ENCODE results near the gene POLA2.
"Not testable (repeated sequence)": the region's sequence is repeated elsewhere in the genome, so short reads cannot be mapped to it uniquely, and the experiment has no call there.

POLA2 gene

DNA sequence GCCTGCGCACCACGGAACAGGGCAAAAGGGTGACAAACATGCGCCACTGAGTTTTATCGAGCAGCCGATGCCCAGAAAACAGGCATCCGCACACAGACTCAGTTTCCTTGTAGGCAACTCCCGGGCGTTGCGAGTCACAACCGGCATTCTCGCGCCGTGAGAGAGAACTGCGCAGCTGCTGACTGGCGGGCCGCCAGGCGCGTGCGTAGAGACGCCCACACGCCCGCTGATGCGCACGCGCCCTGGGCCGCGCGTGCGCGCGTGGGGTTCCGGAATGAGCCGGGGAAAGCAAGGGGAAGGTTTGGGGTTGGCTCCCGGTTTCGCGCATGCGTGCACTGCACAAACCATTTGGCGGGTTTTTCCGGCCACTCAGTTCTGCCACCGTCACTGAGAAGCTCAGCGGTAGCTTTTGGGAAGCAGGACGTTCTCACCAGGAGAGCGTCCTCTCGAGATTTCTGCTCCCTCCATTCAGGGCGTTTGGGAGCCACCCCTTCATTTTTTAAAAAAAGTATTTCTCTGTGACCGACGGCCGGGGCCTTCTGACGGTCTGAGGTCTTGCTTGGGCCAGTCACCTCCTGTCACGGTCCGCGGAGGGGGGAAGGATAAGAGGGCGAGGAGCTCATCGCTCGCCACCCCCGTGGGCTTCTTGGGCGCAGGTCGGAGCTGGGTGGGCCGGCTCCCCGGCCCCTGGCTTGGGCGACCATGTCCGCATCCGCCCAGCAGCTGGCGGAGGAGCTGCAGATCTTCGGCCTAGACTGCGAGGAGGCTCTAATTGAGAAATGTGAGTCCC, at the start of gene POLA2:
TSS of gene POLA2 (plus strand) at position 372 of the 790 bp plus-strand sequence. CDS start at position 703, 331 bp downstream.
- peak; percentile 96 for DNase-seq

DNA sequence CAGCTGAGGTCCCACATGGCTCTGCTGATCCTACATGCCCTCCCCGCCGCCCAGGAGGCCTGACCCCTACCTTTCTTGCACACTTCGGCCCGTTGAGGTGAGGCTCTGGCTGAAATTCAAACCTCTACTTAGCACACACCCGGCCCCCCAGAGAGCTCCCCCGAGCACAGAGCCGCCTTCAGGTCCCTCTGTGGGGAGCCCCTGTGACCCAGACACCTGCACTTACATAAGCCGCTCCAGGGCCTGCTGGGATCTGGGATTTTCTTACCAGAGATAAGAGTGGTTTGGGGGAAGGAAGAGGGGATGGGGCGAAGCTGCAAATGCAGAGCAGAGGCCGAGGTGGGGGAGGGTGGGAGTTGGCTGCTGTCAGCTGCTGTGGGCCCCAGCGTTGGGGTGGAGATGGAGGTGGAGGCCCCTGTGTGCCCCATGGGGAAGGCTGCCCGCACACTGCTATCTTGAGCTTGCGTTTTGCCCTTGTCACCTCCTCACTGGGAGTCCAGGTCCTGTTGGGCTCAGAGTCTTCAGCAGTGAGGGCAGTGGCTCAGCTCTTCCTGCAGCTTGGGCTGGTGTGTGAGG, 49.4 kb upstream of the POLA2 start:
- no peak for DNase-seq

DNA sequence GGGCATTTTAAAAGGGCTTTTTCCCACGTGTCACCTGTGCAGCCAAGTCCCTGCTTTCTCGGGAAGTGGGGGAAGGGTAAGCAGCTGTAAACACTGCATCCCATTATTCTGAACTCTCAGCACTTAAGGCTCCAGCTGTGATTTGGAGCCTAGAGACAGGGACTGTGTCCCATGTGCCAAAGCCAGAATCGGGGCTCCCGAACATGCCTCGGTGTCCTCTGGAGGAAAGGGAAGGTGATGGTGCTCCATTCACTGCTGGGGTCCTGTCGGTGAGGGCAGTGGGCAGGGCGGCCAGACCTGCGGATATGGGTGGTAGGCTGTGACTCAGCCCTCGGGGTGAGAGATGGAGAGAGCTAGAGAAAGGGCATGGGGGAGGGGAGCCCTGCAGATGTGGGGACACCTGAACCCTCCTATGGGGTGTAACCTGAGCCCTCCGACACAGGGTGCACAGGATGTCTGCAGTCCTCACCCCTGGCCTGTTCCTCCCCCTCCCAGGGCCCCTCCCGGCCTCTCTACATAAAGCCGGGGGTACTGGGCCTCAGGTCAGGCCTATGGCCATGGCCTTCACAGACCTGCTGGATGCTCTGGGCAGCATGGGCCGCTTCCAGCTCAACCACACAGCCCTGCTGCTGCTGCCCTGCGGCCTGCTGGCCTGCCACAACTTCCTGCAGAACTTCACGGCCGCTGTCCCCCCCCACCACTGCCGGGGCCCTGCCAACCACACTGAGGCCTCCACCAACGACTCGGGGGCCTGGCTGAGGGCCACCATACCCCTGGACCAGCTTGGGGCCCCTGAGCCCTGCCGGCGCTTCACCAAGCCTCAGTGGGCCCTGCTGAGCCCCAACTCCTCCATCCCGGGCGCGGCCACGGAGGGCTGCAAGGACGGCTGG, 48.2 kb upstream of the POLA2 start:
- DNase-seq = no peak

- no peak for DNase-seq
Observed at GRCh38 chr11:65214212-65214845, 47.4 kb upstream of the POLA2 start.

DNA sequence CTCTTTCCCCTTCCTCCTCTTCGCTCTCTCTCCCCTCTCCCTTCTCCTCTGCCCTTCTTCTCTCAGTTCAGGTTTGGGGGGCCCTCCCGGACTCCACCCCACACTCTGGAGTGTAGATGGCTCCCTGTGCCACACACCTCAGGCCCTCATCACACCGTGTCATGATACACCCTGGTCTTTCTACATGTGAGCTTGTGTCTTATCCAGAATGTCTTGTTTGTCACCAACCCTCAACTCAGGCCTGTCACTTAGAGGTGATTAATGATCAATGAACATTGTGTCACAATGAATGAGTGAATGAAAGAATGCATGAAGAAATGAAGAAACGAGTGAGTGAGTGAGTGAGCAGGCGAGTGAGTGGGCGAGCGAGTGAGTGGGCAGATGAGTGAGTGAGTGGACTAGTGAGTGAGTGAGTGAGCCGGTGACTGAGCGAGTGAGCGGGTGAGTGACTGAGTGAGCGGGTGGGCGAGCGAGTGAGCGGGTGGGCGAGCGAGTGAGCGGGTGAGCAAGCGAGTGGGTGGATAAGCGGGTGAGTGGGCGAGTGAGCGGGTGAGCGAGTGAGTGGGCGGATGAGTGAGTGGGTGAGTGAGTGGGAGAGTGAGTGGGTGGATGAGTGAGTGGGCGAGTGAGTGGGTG, 46.2 kb upstream of the POLA2 start:
- DNase-seq = peak; percentile 52

GRCh38 chr11:65216830-65217229, 44.9 kb upstream of the POLA2 start:
- DNase-seq = no peak

DNA sequence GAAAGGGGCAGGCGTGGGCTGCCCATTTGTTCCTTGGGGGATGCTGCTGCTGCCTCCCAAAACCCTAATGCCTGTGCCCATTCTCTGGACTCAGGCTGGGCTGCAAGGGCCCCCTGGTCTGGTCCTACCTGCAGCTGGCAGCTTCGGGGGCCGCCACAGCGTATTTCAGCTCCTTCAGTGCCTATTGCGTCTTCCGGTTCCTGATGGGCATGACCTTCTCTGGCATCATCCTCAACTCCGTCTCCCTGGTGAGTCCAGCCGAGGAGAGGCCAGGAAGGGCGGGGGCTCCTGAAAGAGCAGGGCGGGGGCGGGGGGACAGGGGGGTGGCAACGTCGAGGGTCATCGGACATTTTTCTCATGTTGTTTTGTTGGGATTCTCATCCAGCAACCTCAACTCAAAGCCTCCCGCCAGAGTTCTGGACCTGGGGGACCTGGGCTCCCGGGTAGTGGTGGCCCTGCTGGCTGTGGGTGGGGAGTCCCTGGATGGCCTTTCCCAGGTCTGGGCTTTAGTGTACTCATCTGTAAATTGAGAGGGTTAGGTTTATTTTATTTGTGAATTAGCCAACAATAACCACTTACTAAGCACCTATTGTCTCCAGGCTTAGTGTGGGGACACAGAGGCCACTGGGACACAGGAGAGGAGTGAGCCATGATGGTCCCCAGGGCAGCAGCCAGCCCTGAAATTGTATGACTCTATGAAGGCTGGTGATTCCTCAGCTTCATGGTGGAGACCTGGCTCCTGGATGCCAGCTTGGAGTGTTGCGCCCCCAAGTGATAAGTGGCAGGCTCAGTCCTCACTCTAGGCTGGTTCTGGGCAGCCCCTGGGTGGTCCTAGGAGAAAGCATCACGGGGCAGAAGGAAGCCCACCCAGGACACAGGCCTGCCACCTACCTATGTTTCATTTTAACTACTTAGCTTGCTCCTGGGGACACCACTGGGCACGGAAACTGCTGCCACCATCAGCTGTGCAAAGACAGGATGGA, 44.0 kb upstream of the POLA2 start:
- DNase-seq = no peak

- DNase-seq = no peak
Observed at GRCh38 chr11:65218446-65218845, 43.3 kb upstream of the POLA2 start.

DNA sequence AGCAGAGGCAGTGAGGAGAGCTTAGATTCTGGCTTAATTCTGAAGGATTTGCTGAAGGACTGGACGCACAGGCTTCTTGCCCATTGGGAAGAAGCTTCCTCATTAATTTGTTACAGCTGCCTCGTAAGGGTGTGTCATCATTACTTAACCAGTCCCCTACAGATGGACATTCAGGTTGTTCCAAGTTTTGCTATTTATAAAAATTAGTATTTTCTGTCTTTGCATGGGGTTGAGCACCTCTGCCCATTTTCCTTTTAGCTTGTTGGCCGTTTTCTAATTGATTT, 41.9 kb upstream of the POLA2 start:
- no peak for DNase-seq

- no peak for DNase-seq
Observed at GRCh38 chr11:65221026-65221425, 40.7 kb upstream of the POLA2 start.

GRCh38 chr11:65223011-65223410, 38.8 kb upstream of the POLA2 start:
- DNase-seq = no peak

- no peak for DNase-seq
Observed at GRCh38 chr11:65224930-65225278, 36.9 kb upstream of the POLA2 start.

- DNase-seq = peak; percentile 77
Observed at GRCh38 chr11:65225279-65226102, 36.3 kb upstream of the POLA2 start.

DNA sequence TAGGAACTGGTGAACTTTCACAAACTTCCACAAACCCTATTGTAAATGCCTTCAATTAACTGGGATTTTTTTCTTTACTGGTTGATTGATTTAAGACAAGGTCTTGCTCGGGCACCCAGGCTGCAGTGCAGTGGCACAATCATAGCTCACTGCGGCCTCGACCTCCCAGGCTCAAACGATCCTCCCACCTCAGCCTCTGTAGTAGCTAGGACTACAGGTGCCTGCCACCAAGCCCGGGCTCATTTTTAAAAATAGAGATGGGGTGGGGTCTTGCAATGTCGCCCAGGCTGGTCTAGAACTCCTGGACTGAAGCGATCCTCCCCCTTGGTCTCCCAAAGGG, 35.7 kb upstream of the POLA2 start:
- DNase-seq = no peak

DNA sequence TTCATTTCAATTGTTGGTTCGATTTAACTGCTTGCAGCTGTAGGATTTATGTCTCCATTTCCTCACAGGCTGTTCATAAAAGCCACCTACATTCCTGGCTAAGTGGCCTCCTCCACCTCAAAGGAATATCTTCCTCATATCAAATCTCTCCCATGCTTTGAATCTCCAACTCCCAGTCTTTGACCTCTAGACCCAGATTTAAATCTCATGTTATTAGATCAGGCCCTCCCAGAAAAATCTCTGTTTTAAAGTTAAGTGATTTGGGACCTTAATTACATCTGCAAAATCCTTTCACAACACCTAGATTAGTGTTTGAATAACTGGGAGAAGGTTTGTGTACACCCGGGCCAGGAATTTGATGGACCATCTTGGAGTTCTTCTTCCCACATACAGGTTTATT, 33.9 kb upstream of the POLA2 start:
- no peak for DNase-seq

DNA sequence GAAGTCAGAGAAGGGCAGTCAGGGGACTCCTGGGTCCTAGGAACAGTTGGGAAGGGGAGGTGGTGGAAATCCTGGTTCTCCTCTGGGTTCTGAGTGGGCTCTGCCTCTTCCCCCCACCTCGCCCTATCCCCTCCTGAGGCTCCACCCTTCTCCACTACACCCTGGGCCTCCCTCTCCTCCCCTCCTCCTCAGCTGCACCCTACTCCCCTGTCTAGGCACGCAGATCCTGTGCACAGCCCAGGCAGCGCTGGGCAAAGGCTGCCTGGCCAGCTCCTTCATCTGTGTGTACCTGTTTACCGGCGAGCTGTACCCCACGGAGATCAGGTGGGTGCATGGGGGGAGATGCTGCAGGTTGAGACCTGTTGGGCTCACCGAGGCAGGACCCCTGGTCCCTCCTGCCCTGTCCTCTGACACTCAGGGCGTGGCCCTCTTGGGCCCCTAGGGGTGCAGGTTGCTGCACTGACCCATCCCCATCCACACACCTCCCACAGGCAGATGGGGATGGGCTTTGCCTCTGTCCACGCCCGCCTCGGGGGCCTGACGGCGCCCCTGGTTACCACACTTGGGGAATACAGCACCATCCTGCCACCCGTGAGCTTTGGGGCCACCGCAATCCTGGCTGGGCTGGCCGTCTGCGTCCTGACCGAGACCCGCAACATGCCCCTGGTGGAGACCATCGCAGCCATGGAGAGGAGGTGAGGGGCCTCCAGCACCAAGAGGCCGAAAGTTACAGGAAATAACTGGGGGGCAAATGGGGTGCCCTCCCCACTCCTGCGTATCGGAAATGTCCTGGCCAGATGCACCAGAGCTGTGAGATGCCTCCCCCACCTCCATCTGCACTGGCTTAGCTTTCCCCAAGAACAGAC, 25.3 kb upstream of the POLA2 start:
- DNase-seq = no peak

- not testable (repeated sequence) for DNase-seq
Observed at GRCh38 chr11:65238302-65238701, 23.5 kb upstream of the POLA2 start.

- DNase-seq = no peak
Observed at GRCh38 chr11:65241134-65241533, 20.6 kb upstream of the POLA2 start.

- no peak for DNase-seq
Observed at GRCh38 chr11:65241692-65242091, 20.1 kb upstream of the POLA2 start.

DNA sequence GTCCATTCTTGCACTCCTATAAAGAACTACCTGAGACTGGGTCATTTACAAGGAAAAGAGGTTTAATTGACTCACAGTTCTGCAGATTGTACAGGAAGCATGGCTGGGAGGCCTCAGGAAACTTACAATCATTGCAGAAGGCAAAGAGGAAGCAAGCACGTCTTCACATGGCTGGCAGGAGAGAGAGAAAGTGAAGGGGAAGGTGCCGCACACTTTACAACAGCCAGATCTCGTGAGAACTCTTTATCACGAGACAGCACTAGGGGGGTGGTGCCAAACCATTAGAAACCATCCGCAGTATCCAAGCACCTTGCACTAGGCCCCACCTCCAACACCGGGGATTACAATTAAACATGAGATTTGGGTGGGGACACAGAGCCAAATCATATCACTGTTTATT, 19.4 kb upstream of the POLA2 start:
- DNase-seq = no peak
